GM18951 (cell line): ENCODE measurements around the gene HEPACAM2.

Experiments
- POLR2A ChIP-seq: IDR thresholded peaks from 4 replicates; pipeline ENCODE4 v1.6.1; 2011; ENCODE audit warnings: mild to moderate bottlenecking; ENCODE audit not compliant: insufficient read length, insufficient read depth; ENCODE audit errors: extremely low read depth
- in situ Hi-C: fragments of 300-500 bp; cut with MboI; formaldehyde crosslinking; loops from one replicate; pipeline ENCODE4 v1.12.0; 2022; ENCODE audit warnings: low sequenced_read_pairs, mixed read lengths, inconsistent platforms; ENCODE audit not compliant: unreplicated experiment

The HEPACAM2 gene

DNA sequence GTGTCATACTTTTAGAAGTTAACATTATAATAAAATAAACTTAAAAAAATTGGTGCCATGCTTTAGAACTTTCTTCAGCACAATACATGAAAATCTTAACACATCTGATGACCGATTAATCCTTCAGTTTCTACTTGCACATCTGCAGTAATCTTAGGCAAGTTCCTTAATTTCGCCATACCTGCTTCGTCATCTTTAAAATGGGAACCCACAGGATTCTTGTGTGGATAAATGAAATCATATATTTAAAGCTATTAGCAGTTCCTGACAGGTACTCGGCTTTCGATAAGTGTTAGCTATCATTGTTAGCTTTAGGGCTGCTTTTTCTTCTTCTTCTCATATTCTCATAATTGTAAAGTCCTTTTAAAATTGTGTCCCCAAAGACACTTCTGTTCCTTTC lies 5.0 kb upstream of the HEPACAM2 start:
- in situ Hi-C loops: no loop called here
- no peak for TF ChIP-seq POLR2A

- TF ChIP-seq POLR2A: no peak
- in situ Hi-C loops: loop anchor here (10.0 kb wide), 1 partner anchor 134 kb away; no protein-coding TSS in a partner anchor
These were observed 2.0 kb upstream of the HEPACAM2 start for GRCh38 chr7:93228302-93228701.

DNA sequence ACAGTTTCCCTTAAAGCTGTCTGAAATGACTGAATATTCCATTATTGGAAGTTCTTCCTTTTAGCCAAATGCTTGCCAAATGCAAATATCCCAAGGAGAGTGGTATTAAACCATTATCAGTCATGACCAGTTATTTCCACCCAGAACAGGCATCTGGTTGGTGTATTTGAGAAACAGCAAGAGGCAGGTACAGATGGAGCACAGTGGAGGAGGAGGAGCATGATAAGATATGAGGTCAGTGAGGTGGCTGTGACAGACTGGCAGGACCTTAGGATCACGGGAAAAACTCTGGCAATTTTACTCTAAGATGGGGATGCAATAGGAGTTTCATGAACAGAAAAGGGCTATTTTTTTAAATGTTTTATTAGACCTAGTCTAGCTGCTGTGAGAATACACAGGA lies 6.4 kb downstream of the HEPACAM2 start:
- in situ Hi-C loops: loop anchor here (10.0 kb wide), 1 partner anchor 125 kb away; no protein-coding TSS in a partner anchor
- no peak for TF ChIP-seq POLR2A

- in situ Hi-C loops: no loop called here
- TF ChIP-seq POLR2A: no peak
These were observed 7.1 kb downstream of the HEPACAM2 start for GRCh38 chr7:93218997-93219827.

DNA sequence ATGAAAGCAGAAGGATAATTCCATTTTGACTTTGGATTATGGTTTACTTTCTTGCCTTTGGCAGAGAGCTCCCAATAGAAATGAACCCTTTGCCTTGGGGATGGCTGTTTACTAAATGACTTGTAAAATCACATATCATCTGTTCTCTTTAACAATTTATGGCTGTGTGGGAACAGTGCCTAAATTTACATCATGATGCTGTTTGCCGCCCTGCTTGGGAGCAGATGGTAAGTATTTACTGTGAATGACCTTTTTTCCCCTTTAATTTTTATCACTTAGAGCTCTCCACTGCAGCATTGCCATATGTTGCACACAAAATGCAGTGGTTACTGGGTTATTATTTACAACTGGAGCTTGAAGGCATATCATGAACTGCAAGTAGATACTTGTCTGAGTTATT lies 13.4 kb downstream of the HEPACAM2 start:
- no peak for TF ChIP-seq POLR2A
- in situ Hi-C loops: no loop called here

DNA sequence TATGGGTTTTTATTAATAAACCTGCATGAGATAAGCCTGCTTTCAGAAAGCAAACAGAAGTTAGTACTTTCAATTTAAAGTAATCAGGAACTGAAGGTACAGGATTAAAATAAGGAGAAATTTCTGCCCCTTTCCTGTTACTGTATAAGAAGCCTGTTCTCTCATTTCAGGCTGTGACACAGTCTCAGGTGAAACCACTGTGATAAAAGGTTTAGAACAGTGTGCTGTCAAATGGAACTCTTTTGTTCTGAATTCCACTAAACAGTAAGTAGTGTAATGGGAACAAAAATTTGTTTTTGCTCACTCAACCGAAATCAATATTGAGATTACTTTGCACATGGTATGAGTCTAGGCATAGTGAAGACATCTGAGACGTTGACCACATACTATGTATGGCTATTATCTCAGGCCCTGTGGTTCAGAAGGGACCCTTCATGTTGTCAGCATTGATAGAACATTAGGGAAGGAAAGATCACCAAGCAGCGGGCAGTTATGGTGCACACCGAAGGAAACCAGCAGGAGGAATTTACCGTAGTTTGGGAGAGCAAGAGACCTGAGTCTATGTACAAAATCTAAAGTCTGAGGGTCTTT lies 14.9 kb downstream of the HEPACAM2 start:
- in situ Hi-C loops: no loop called here
- TF ChIP-seq POLR2A: no peak

DNA sequence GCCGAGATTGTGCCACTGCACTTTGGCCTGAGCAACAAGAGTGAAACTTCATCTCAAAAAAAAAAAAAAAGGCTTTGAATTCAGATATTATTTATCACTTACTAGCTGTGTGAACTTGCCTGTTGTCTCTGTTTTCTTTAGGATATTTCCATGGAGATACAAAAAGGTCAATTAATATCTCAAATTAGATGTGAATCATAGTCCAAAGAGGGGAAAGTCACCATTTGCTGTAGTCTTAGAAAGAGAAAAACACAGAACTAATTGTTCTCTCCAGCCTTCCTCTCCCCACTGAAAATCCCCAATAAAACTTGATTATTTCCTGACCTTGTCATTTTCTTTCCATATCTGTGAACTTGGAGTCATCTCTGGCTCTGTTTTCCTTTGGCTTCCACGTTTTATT lies 21.2 kb downstream of the HEPACAM2 start:
- no peak for TF ChIP-seq POLR2A
- in situ Hi-C loops: no loop called here

DNA sequence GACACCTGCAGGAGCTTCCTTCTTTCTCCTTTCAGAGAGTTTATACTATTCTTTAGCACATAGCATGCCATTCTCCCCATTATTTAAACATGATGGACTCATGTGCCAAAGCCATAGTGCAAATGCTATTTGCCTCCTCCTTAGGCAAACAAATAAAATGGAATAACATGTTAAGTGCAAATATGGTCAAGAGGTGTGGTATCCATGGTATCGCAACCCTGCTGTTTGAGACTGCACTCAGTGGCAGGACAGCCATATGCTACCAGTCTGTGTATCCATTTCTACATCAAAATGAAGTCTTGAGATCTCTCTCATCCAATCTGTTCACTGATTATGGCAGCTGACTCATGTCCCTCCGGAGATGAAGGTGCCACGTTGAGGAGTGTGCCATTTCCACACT lies 22.8 kb downstream of the HEPACAM2 start:
- TF ChIP-seq POLR2A: no peak
- in situ Hi-C loops: no loop called here

DNA sequence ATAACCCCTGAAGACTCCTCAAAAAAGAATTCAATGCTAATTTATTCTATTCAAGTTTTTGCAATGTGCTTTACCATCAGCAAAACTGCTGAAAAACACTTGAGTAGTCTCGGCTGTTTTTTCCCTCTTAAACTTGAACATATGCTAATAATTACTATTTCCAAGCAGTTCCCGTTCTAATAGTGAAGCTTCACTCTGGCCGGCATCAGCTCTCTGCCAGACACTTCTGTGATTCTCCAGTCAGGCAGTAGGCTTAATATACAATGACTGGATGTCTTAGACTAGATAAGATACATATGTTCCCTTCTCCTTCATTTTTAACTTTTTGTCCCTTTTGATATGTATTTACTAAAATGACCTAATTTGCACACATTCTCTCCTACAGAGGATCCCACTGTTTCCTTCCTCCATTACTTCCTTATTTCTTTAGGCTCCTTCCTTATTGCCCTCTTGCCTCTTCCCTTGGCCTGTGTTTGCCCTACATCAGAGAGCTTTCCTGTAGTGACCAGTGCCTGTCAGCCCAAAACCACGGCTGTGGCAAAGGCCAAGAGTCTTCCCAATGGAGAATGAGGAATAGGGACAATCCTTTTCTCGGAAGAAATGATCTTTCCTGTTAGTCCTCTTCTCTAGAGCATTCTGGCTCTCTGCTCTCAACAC lies 23.5 kb downstream of the HEPACAM2 start:
- no peak for TF ChIP-seq POLR2A
- in situ Hi-C loops: no loop called here

- TF ChIP-seq POLR2A: no peak
- in situ Hi-C loops: no loop called here
These were observed 27.8 kb downstream of the HEPACAM2 start for GRCh38 chr7:93198472-93198871.

DNA sequence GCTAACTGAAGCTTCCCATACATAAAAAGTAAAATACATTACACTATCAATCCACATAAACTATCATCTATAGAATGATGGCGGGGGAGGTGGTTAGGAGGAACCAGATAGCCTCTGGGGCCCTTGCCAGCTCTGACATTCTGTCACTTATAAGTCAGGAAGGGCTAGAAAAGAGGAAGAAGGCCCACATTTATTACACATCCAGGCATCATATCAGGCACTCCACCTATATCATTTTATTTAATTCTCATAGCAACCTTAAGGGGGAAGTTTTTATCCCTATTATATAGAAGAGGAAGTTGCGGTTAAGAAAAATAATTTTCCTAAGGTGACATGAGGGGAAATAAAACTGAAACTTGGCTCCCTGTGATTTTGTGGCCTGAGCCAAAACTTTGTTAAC lies 29.9 kb downstream of the HEPACAM2 start:
- in situ Hi-C loops: no loop called here

GRCh38 chr7:93194386-93194785 lies 31.9 kb downstream of the HEPACAM2 start:
- in situ Hi-C loops: no loop called here
- TF ChIP-seq POLR2A: no peak

More for the DNA sequence above, 29.9 kb downstream of the HEPACAM2 start:
- TF ChIP-seq POLR2A: no peak

DNA sequence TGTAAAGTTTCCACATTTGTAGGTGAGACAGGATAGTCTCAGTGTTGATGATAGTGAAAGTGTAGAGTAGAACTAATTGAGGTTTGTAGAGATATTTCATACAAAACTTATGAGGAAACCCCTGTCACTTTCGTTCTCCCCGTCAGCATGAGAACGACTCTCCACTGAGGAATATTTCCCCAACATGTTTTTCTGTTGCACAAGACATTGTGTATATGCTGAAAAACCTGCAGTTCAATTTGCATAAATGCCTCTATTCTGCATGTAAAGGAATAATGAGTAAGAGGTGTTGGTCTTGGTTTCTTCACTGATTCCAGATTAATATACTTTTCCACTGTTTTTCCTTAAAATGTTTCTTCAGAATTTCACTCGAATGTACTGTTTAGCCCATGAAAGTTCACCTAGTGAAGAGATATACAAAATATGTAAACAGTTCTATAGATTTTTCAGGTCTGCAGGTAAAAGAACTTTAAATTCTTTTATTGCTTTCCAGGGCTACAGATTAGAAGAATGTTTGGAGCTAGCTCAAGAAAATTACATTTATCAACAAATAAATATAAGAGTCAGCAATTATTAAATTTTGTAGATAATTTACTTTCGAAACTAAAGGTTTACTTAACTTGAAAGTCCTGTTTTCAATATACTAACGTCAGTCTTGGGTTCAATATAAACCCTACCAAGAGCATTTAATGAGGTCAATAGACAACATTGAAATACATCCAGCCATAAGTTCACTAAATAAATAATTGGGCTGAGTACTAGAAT lies 37.2 kb downstream of the HEPACAM2 start:
- in situ Hi-C loops: no loop called here
- TF ChIP-seq POLR2A: no peak
